Dendritic cell treated with granulocyte-macrophage colony-stimulating factor and Interleukin-4, amounts not matched to agents 40 ng/mL and 50 ng/mL, for 4 days (primary cell): ENCODE data around the gene GOLGA7B.
"Not testable (repeated sequence)": the region's sequence is repeated elsewhere in the genome, so short reads cannot be mapped to it uniquely, and the experiment has no call there.

Experiments used
- H3K27ac Mint-ChIP-seq: one replicate; pipeline ENCODE4 v1.8.0; 2022; ENCODE audit warnings: mild to moderate bottlenecking, mixed read lengths
- H3K27me3 Mint-ChIP-seq: one replicate; pipeline ENCODE4 v1.8.0; 2022; ENCODE audit warnings: mild to moderate bottlenecking, mixed read lengths
- H3K36me3 Mint-ChIP-seq: one replicate; pipeline ENCODE4 v1.8.0; 2022; ENCODE audit warnings: low read depth, mixed read lengths
- H3K4me1 Mint-ChIP-seq: one replicate; pipeline ENCODE4 v1.8.0; 2022; ENCODE audit warnings: low read depth, mixed read lengths
- H3K4me3 Mint-ChIP-seq: one replicate; pipeline ENCODE4 v1.8.0; 2022; ENCODE audit warnings: mild to moderate bottlenecking, moderate library complexity, mixed read lengths
- H3K9me3 Mint-ChIP-seq: one replicate; pipeline ENCODE4 v1.8.0; 2022; ENCODE audit warnings: mixed read lengths
- intact Hi-C: fragments of 100-400 bp; cut with micrococcal nuclease; formaldehyde crosslinking; loops from one replicate; pipeline ENCODE4 v1.15.0; 2022

GOLGA7B gene

DNA sequence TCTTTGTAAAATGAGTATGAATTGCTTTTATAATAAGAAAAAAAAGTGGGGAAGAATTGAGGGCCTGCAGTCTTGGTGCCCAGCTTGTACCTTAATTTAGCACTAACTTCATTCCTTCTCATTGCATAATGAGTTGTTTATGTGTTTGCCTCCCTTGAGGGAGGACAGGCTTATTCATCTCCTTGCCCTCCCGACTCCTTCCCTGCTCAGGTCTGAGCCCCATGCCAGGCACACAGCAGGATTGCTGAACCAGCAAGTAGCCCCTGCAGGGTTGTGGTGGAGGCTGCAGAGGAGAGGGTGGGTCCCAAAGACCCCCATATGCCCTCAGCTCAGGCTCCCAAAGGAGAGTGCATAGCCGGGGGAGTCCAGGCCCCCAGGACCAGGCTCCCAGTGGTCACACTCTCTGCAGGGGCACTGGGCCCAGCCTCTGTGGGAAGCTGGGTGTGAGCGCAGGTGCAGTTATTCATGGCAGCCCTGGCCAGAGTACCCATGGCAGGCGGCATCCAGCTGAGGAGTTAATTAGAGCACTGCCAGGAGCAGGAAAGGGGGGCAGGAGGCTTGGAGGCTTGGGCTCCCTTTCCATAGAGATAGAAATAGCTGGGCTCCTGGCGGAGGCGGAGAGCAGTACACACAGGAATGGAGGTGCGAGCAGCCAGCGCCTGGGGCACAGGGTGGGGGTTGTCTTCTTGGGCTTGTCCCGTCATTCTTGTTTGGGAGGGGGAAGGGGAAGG is 28.2 kb upstream of the GOLGA7B start:
- H3K27me3 Mint-ChIP-seq, result peaks cover 13% of the 10 kb centered on the region
- H3K4me3 Mint-ChIP-seq, result no peak overlapping the region
- intact Hi-C loops, result no loop called here
- no peak overlapping the region for H3K27ac Mint-ChIP-seq
- no peaks in the 10 kb centered on the region for H3K4me1 Mint-ChIP-seq
- no peaks in the 10 kb centered on the region for H3K9me3 Mint-ChIP-seq
- H3K36me3 Mint-ChIP-seq, result no peaks in the 10 kb centered on the region

DNA sequence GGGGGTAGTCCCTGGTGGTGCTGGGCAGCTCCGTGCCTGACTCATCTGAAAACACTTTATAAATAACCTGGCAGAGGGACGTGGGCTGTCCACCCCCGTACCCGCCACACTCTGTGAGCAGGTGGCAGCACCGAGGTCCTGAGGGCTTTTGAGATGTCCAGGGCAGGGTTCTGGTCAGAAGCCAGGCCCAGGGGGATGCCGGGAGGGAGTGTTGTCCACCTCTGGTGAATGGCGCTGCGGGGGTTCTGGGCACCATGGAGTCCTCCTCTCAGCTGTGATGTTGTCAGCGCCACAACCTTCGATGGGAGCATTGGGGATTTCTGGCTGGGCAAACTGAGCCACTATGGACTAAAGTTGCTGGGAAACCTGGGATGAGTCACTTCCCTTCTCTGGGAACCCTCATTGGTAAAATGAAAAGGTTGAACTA is 27.4 kb upstream of the GOLGA7B start:
- Mint-ChIP-seq H3K27ac (no peak overlapping the region), H3K4me1 (no peaks in the 10 kb centered on the region), H3K27me3 (peaks cover 15% of the 10 kb centered on the region), H3K9me3 (no peaks in the 10 kb centered on the region), H3K4me3 (no peak overlapping the region), H3K36me3 (no peaks in the 10 kb centered on the region)
- intact Hi-C loops, result no loop called here

DNA sequence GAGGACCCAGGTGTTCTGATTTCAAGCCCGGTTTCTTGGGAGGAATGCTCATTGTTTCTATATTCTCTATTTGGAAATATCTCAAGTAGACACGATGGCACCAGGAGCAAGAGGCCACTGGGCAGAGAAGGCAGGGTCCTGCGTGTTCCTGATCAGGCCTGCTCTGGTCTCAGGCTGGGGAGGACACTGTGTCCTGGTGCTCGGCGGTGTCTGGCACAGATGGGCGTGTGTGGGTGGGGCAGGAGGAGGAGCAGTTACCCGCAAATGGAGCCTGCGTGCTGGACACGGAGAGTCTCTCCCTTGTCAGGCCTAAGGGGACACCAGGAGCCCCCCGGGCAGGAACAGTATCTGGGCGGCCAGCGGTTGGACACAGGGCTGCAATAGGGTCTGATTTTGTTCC is 25.9 kb upstream of the GOLGA7B start:
- H3K27ac Mint-ChIP-seq, result no peak overlapping the region
- intact Hi-C loops, result no loop called here

DNA sequence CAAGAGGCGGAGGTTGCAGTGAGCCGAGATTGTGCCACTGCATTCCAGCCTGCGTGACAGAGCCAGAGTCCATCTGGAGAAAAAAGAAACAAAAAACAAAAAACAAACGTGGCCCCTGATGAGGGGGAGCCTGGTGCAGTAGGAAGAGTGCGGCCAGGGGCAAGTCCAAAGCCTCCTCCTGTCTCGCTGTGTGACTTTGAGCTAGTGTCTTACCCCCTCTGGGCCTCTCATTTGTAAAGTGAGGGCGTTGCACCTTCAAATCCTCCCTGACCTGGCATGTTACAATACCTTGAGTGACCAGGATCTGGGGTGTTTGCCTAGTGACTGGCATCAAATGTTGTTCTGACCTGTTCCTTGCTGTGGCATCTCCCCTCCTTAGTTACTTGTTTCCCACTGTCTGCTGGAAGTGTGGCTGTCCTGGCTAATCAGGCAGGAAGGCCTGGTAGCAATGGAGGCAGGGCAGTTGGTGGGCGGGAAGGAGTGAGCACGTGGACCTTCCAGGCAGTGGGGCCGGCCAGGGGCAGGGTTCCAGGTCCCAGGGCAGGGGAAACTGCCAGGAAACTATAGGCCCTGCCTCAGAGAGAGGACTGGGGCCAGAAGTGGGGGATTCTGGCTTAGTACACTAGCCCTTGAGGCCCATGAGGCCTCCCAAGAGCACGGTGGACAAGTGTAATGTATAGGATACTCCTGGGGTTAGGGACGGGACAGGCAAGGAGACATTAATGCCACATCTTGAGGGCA is 24.5 kb upstream of the GOLGA7B start:
- no peak overlapping the region for H3K4me3 Mint-ChIP-seq
- peaks cover 15% of the 10 kb centered on the region for H3K27me3 Mint-ChIP-seq
- no peak overlapping the region for H3K27ac Mint-ChIP-seq
- H3K4me1 Mint-ChIP-seq, result no peaks in the 10 kb centered on the region
- H3K36me3 Mint-ChIP-seq, result no peaks in the 10 kb centered on the region
- intact Hi-C loops, result no loop called here
- no peaks in the 10 kb centered on the region for H3K9me3 Mint-ChIP-seq

More for the DNA sequence above, 25.9 kb upstream of the GOLGA7B start:
- Mint-ChIP-seq H3K4me1 (no peaks in the 10 kb centered on the region), H3K27me3 (peaks cover 18% of the 10 kb centered on the region), H3K4me3 (no peak overlapping the region), H3K36me3 (no peaks in the 10 kb centered on the region), H3K9me3 (no peaks in the 10 kb centered on the region)

DNA sequence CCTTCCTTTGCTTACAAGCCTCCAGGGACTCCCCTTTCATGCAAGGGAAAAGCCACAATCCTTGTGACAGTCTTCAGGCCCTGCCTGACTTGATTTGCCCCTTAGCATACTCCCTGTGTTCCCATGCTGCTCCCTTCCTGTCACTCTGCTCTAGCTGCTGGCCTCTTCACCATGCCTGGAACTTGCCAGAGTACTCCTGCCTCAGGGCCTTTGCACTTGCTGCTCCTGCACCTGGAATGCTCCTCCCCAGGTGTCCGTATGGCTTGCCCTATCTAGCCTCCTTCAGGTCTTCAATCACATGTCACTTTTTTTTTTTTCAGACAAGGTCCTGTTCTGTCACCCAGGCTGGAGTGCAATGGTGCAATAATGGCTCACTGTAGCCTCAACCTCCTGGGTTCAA is 22.8 kb upstream of the GOLGA7B start:
- H3K4me3 Mint-ChIP-seq, result no peak overlapping the region
- H3K27ac Mint-ChIP-seq, result no peak overlapping the region
- H3K36me3 Mint-ChIP-seq, result no peaks in the 10 kb centered on the region
- intact Hi-C loops, result no loop called here
- H3K4me1 Mint-ChIP-seq, result no peaks in the 10 kb centered on the region
- H3K9me3 Mint-ChIP-seq, result no peaks in the 10 kb centered on the region
- H3K27me3 Mint-ChIP-seq, result peaks cover 11% of the 10 kb centered on the region

DNA sequence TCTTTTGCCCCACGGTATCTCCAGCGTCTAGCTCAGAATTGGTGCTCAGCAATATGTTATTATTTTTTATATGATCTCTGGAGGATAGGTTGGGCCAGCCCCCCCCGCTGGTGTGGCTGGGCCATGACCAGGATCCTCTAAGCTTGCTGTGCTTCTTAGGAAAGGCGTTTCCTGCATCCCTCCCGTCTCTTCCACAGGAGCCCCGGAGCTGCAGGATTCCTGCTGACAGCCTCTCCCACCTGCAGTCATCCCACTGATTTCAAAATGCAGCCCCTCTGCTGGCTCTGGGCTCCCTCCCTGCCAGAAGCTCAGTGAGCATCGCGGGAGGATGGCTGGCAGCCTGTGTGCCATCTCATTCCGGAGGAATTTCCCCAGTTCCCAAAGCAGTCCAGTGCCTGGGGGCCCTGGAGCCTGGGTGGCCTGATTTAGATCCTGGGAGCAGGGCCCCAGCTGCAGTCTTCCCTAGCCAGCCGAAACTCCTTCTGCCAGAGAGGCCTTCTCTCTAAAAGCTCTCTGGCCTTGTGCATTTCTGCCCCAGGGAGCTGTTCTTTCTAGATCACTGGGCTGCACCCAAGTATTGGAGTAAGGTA is 21.8 kb upstream of the GOLGA7B start:
- Mint-ChIP-seq H3K4me3 (no peak overlapping the region), H3K4me1 (no peaks in the 10 kb centered on the region), H3K27ac (no peak overlapping the region), H3K36me3 (no peaks in the 10 kb centered on the region), H3K9me3 (no peaks in the 10 kb centered on the region), H3K27me3 (peaks cover 14% of the 10 kb centered on the region)
- intact Hi-C loops, result no loop called here

DNA sequence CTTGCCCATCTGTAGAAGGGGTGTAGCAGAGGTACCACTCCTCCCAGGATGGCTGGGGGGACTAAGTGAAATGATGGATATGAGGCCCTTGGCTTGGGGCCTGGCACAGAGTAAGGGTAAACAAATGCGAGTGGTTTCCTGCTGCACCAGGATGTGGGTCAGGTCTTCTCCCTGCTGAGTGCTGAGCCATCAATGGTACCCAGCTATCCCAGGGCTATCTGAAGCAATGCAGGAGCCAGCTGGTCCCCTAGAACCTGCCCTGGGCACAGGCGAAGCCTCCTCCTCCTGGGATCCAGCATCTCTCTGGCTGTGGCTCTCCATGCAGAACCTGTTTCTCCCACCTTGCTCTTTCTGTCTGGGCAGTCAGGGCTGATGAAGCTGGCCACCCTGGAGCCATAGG is 20.9 kb upstream of the GOLGA7B start:
- Mint-ChIP-seq H3K9me3 (no peaks in the 10 kb centered on the region), H3K4me1 (no peaks in the 10 kb centered on the region), H3K36me3 (no peaks in the 10 kb centered on the region), H3K4me3 (no peak overlapping the region), H3K27me3 (peaks cover 16% of the 10 kb centered on the region), H3K27ac (no peak overlapping the region)
- intact Hi-C loops, result no loop called here

DNA sequence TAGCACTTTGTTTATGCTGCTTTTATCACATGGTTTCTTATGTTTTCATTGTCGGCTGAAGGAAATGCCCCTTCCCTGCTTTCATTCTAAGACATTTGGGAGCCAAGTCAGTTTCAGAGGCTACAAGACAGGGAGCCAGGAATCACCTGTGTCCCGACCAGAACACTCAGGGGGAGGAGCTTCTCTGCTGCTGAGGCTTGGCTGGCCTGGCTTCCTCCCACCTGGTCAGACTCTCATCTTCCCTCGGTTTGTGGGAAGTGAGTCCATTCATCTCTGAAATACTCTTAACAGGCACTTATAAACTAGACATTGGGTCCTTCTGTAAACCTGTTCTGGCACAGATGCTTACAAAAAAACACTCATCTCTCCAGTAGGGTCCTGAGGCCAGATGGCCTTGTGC is 19.6 kb upstream of the GOLGA7B start:
- no peaks in the 10 kb centered on the region for H3K4me1 Mint-ChIP-seq
- no peak overlapping the region for H3K4me3 Mint-ChIP-seq
- H3K27me3 Mint-ChIP-seq, result peaks cover 25% of the 10 kb centered on the region
- H3K9me3 Mint-ChIP-seq, result no peaks in the 10 kb centered on the region
- H3K27ac Mint-ChIP-seq, result no peak overlapping the region
- intact Hi-C loops, result no loop called here
- H3K36me3 Mint-ChIP-seq, result no peaks in the 10 kb centered on the region

DNA sequence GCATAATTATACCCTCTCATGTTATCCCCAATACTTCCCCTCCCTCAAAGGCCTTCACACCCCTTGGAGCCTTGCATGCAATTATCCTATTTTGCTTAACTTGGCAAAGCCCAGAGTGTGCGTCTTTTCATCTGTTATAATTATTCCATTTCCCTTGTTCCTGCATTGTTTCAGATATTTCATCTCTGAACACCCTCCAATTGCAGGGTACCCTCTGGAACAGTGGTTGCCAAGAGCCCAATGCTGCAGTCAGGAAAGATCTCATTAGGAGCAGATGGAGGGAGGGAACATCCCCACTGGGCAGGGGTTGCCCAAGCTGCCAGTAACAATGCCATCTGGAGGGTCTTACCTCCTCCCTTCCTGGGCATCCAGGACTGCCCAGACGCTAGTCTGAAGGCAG is 18.4 kb upstream of the GOLGA7B start:
- intact Hi-C loops, result no loop called here
- Mint-ChIP-seq H3K4me1 (peaks cover 2% of the 10 kb centered on the region), H3K4me3 (no peak overlapping the region), H3K27me3 (peaks cover 28% of the 10 kb centered on the region), H3K9me3 (no peaks in the 10 kb centered on the region), H3K36me3 (no peaks in the 10 kb centered on the region), H3K27ac (no peak overlapping the region)

DNA sequence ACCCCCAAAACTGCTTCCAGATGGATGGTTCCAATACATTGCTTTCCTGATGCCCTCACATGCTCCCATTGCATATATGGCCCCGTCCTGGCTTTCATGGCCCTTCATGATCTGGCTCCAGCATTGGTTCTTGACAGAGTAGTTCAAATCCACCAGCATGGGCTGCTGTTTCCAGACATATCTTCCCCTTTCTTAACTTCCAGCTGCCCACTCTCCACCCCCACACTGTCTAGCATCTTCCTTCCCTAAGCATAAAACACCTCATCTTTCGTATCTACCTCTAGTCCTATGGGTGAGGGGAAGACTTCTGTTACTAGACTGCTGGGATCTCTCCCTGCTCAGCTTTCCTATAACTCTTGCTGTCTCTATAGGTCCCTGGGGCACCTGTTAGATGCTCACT is 13.2 kb upstream of the GOLGA7B start:
- intact Hi-C loops, result no loop called here
- Mint-ChIP-seq H3K36me3 (no peaks in the 10 kb centered on the region), H3K4me1 (peaks cover 15% of the 10 kb centered on the region), H3K27me3 (peaks cover 41% of the 10 kb centered on the region), H3K4me3 (no peak overlapping the region), H3K9me3 (no peaks in the 10 kb centered on the region), H3K27ac (no peak overlapping the region)

DNA sequence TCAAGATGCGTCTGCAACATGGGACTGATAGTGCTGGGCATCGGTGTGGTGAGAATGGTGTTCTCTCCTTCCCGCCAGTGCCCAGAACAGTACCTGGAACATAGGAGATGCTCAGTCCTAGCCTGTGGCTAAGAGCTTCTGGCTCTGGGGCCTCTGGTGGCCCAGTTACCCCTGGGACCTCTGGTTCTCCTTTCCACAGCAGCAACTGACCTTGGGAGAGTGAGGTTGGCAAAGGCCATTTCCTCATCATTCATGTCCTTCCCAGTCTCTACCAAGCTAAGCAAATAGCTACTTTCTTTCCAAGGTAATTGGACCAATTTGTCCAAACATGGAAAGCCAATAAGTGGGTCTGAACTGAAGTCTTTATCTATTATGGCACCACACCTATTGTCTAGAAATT is 11.6 kb upstream of the GOLGA7B start:
- Mint-ChIP-seq H3K9me3 (no peaks in the 10 kb centered on the region), H3K4me1 (peaks cover 21% of the 10 kb centered on the region), H3K27ac (no peak overlapping the region), H3K27me3 (peaks cover 38% of the 10 kb centered on the region), H3K36me3 (no peaks in the 10 kb centered on the region), H3K4me3 (no peak overlapping the region)
- intact Hi-C loops, result no loop called here

DNA sequence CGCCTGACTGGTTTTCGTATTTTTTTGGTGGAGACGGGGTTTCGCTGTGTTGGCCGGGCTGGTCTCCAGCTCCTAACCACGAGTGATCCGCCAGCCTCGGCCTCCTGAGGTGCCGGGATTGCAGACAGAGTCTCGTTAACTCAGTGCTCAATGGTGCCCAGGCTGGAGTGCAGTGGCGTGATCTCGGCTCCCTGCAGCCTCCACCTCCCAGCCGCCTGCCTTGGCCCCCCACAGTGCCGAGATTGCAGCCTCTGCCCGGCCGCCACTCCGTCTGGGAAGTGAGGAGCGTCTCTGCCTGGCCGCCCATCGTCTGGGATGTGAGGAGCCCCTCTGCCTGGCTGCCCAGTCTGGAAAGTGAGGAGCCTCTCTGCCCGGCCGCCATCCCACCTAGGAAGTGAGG is 8.5 kb upstream of the GOLGA7B start:
- H3K9me3 Mint-ChIP-seq, H3K4me3 Mint-ChIP-seq, intact Hi-C loops, H3K36me3 Mint-ChIP-seq, H3K27ac Mint-ChIP-seq: not testable (repeated sequence)
- H3K27me3 Mint-ChIP-seq, result peaks cover 27% of the 10 kb centered on the region
- peaks cover 19% of the 10 kb centered on the region for H3K4me1 Mint-ChIP-seq

DNA sequence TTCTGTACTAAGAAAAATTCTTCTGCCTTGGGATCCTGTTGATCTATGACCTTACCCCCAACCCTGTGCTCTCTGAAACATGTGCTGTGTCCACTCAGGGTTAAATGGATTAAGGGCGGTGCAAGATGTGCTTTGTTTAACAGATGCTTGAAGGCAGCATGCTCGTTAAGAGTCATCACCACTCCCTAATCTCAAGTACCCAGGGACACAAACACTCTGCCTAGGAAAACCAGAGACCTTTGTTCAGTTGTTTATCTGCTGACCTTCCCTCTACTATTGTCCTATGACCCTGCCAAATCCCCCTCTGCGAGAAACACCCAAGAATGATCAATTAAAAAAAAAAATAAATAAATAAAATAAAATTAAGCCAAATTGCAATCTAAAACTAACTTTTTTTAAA is 7.5 kb upstream of the GOLGA7B start:
- H3K4me1 Mint-ChIP-seq, result peaks cover 14% of the 10 kb centered on the region
- intact Hi-C loops, result not testable (repeated sequence)

DNA sequence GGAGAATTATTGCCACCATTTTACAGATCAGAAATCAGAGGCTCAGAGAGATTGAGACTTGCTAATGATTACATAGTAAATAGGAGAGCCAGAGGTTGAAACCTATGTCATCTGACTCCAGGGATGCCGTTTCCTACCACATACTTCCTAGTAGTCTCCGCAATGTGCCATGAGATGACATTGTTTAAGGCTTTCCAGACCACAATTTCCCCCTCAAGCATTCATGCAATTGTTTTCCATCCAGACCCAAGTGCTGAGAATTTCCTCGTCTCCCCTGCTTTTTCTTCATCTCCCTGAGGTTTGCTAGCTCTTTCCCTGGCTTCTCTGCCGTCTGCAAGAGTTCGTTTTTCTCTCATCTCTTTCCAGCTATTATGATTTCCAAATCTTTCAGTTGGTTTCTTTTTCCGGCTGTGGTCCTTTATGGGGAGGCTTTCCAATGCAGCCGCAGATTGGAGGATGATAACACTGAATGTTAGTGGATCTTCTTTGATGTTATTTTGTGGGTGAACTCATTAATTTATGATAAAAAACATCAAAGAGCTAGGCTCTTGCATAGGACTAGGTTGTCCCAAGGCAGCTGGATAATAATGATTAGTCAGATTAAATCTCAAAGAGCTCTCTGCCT is 6.9 kb upstream of the GOLGA7B start:
- Mint-ChIP-seq H3K36me3 (no peaks in the 10 kb centered on the region), H3K27me3 (peaks cover 28% of the 10 kb centered on the region), H3K9me3 (no peaks in the 10 kb centered on the region), H3K27ac (no peak overlapping the region), H3K4me1 (peaks cover 14% of the 10 kb centered on the region), H3K4me3 (no peak overlapping the region)
- intact Hi-C loops, result no loop called here

More for the DNA sequence above, 7.5 kb upstream of the GOLGA7B start:
- peaks cover 27% of the 10 kb centered on the region for H3K27me3 Mint-ChIP-seq
- not testable (repeated sequence) for H3K36me3 Mint-ChIP-seq, H3K4me3 Mint-ChIP-seq, H3K27ac Mint-ChIP-seq, H3K9me3 Mint-ChIP-seq
